Measurements from ENCODE around the gene ABCG8. TPM values are rescaled to one million over a fixed set of nuclear protein-coding genes. Genes with fewer than 3 reads are reported as not detected.

ABCG8 gene
- total RNA-seq, 4 donors from 2014 or later: not detected

DNA sequence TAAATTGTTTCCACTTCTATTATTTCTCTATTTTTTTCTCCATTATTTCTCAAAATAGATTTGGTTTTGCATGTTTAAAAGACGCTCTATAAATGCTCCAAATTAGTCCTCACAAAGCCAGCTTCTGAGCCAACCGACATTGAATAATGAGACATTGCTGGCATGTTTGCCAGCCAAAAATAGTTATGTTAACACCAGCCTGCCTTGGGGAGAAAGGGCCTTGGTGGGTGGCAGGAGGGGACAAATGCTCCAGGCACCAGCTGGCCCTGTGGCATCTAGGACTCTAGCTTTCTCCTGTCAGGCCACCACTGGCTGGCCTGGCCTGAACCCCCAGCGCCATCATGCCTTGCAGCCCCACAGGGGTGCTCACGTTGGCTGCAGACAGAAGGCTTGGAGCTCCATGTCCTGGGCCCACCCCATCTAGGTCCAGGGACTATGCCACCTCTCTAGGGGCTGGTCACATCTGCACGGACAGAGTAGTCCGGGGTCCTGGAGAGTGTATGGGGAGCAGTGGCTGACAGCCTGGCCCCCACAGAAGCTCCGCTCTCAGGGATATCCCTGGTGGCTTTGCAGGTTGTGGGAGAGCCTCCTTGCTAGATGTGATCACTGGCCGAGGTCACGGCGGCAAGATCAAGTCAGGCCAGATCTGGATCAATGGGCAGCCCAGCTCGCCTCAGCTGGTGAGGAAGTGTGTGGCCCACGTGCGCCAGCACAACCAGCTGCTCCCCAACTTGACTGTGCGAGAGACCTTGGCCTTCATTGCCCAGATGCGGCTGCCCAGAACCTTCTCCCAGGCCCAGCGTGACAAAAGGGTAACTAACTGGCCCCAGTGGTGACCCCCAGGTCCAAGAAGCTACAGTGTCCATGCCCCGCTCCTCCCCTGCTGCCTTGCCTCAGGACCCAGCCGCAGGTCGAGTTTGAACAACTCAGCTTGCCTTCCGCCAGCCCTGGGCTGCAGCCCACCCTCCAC is 12.5 kb downstream of the ABCG8 start:
- Histone ChIP-seq H3K4me1 (no peaks in the 10 kb centered on the region), H3K4me3 (no peak overlapping the region), H3K9me3 (no peaks in the 10 kb centered on the region), H3K36me3 (no peaks in the 10 kb centered on the region), H3K27ac (no peak overlapping the region), H3K27me3 (peaks cover 30% of the 10 kb centered on the region)
- 82% methylated on average over 13 of the region's 20 CpGs for WGBS
- TF ChIP-seq EP300 (IDR thresholded peaks at IDR 0.05) (no peak), CTCF (IDR thresholded peaks at IDR 0.05) (no peak), POLR2AphosphoS5 (IDR thresholded peaks at IDR 0.05) (no peak), POLR2A (IDR thresholded peaks at IDR 0.05) (no peak)
- no peak for DNase-seq (ENCODE audit: low spot score in 2 of 2)

DNA sequence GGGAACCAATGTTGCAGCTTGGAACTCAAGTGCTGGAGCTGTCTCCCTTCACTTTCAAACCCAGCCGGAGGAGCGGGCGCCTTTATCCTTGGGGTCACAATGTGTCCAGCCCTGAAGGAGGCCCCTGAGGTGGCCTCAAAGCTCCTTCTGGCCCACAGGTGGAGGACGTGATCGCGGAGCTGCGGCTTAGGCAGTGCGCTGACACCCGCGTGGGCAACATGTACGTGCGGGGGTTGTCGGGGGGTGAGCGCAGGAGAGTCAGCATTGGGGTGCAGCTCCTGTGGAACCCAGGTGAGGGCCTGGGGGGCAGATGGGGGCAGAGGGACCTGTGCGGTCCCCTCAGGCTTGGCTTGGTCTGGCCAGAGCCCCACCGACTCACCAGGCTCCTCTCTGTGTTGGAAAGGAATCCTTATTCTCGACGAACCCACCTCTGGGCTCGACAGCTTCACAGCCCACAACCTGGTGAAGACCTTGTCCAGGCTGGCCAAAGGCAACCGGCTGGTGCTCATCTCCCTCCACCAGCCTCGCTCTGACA is 13.5 kb downstream of the ABCG8 start:
- H3K27ac ChIP-seq: no peak overlapping the region
- 95% methylated on average over 10 of the region's 21 CpGs for WGBS
- no peak overlapping the region for H3K4me3 ChIP-seq
- TF ChIP-seq EP300 (IDR thresholded peaks at IDR 0.05) (no peak), POLR2A (IDR thresholded peaks at IDR 0.05) (no peak), CTCF (IDR thresholded peaks at IDR 0.05) (no peak), POLR2AphosphoS5 (IDR thresholded peaks at IDR 0.05) (no peak)
- no peak for DNase-seq (ENCODE audit: low spot score in 2 of 2)
- H3K4me1 ChIP-seq: no peaks in the 10 kb centered on the region
- peaks cover 38% of the 10 kb centered on the region for H3K27me3 ChIP-seq
- no peaks in the 10 kb centered on the region for H3K9me3 ChIP-seq
- no peaks in the 10 kb centered on the region for H3K36me3 ChIP-seq

DNA sequence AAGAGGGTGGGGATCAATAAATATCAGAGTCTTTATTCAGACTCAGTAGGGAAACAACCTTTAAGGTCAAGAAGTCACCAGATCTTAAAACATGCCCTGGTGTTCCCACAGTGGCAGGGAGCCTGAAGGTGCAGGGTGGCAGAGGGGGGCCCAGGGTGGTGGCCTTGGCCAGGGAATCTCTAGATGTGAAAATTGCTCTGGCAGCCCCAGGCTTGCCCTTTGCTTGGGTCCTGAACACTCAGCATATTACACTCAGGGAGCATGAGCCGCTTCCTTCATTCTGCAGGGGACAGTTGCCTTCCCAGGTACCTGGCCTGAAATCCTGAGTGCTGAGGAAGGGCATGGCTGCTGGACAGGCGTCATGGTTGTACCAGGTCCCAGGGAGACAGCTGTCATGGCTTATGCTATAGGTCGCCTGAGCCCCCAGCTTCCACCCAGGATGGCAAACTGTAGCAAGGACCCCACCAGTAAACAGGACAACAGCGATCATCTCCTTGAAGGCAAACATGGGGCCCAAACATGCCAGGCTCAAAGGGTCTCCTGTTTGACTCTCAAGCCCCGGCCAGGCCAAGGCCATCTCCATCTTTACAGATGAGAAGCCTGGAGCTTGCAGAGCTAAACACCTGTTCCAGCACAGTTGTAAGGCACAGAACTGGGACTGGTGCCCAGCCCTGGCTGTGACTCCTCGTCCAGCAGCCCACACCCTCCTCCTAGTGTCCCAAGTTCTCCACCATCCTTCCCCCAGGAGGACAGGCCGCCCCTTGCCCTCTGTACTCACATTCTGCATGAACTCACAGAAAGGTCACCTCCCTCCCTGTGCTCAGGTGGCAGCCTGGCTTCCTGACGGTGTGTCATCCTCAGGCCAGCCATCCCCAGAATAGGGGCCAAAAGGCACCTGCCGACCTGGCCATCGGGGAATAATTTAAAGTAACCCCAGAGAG is 14.6 kb downstream of the ABCG8 start:
- Histone ChIP-seq H3K27ac (no peak overlapping the region), H3K27me3 (peaks cover 49% of the 10 kb centered on the region), H3K36me3 (no peaks in the 10 kb centered on the region), H3K9me3 (no peaks in the 10 kb centered on the region), H3K4me1 (no peaks in the 10 kb centered on the region), H3K4me3 (no peak overlapping the region)
- TF ChIP-seq CTCF (IDR thresholded peaks at IDR 0.05): no peak
- TF ChIP-seq EP300 (IDR thresholded peaks at IDR 0.05): no peak
- no peak for TF ChIP-seq POLR2AphosphoS5 (IDR thresholded peaks at IDR 0.05)
- DNase-seq (ENCODE audit: low spot score in 2 of 2): no peak
- WGBS: 76% methylated on average over 10 of the region's 10 CpGs

DNA sequence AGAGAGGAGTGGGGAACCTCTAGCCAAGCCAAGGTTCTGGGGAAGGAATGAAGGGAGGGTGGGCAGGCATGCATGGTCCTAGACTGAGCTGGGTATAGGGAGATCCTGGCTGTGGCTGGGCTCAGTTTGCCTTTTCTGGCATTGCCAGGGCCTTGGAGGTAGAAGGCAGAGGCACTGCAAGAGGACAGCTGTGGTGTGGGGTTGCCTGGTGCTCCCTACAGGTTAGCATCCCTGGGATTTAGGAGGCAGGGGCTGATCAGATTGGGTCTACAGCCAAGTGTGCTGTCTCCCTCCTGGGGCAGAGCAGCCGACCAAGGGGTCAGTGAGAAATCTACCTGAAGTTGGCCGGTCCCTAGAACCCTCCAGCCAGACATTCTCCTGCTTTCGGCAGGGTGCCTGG is 15.9 kb downstream of the ABCG8 start:
- Histone ChIP-seq H3K4me3 (no peak overlapping the region), H3K27ac (no peak overlapping the region), H3K36me3 (no peaks in the 10 kb centered on the region), H3K9me3 (no peaks in the 10 kb centered on the region), H3K4me1 (no peaks in the 10 kb centered on the region), H3K27me3 (peaks cover 60% of the 10 kb centered on the region)
- DNase-seq (ENCODE audit: low spot score in 2 of 2): no peak
- 69% methylated on average over 3 of the region's 3 CpGs for WGBS
- TF ChIP-seq EP300 (IDR thresholded peaks at IDR 0.05) (no peak), POLR2A (IDR thresholded peaks at IDR 0.05) (no peak), CTCF (IDR thresholded peaks at IDR 0.05) (no peak), POLR2AphosphoS5 (IDR thresholded peaks at IDR 0.05) (no peak)

All from suprapubic skin (tissue), 4 donors.